Adrenal gland (tissue), 12 donors: Measurements from ENCODE around the gene CEP104. TPM values are rescaled to one million over a fixed set of nuclear protein-coding genes. Genes with fewer than 3 reads are reported as not detected.
"Not testable (repeated sequence)": the region's sequence is repeated elsewhere in the genome, so short reads cannot be mapped to it uniquely, and the experiment has no call there.

Experiments
- DNase-seq, 7 donors: peaks; one replicate each; pipeline ENCODE4 v3.0.0-alpha.2; 2019 to 2020
- H3K27ac ChIP-seq, 5 donors: fragments of 200-600 bp; sonication (generic) in 4 of 5; 1 replicate in 3 of 5; 2 replicates in 2 of 5; pipeline versions ENCODE4 v1.5.1 to v1.8.0; 2016 to 2020; ENCODE audit warnings: mild to moderate bottlenecking in 1 of 5
- H3K27me3 ChIP-seq: fragments of 200-600 bp; 2 replicates; pipeline ENCODE4 v1.8.0; 2021
- H3K36me3 ChIP-seq, 2 donors: fragments of 200-600 bp; replicated peaks in 1 of 2; 1 replicate in 1 of 2; 2 replicates in 1 of 2; pipeline versions ENCODE4 v1.5.1 to v1.8.0; 2018 to 2022
- H3K4me1 ChIP-seq, 2 donors: fragments of 200-600 bp; replicated peaks in 1 of 2; 1 replicate in 1 of 2; 2 replicates in 1 of 2; pipeline versions ENCODE4 v1.5.1 to v1.8.0; 2018 to 2021
- H3K4me3 ChIP-seq, 4 donors: fragments of 200-600 bp; sonication (generic) in 3 of 4; one replicate each; pipeline ENCODE4 v1.5.1; 2016 to 2018
- H3K9me3 ChIP-seq, 3 donors: fragments of 200-600 bp; sonication (generic) in 1 of 3; replicated peaks in 1 of 3; 1 replicate in 2 of 3; 2 replicates in 1 of 3; pipeline versions ENCODE4 v1.5.1 to v1.8.0; 2016 to 2021
- CTCF ChIP-seq, 6 experiments: fragments of 450-650 bp in 4 of 6; fragments of 200-600 bp in 2 of 6; sonication (generic) in 1 of 6; IDR thresholded peaks; 1 replicate in 5 of 6; 2 replicates in 1 of 6; pipeline versions ENCODE4 v1.5.1 to v1.8.0; 2016 to 2021; ENCODE audit warnings: antibody characterized with exemption in 6 of 6, mild to moderate bottlenecking in 2 of 6, moderate library complexity in 1 of 6
- POLR2A ChIP-seq, 2 donors: fragments of 450-650 bp; IDR thresholded peaks; one replicate each; pipeline ENCODE4 v1.6.1; 2017; ENCODE audit warnings: antibody characterized with exemption in 2 of 2, mild to moderate bottlenecking in 2 of 2, moderate library complexity in 1 of 2
- WGBS, 4 donors: extraction: QIAGEN DNeasy Blood & Tissue Kit in 2 of 4; methylation state at CpG; one replicate each; pipeline versions ENCODE4 v1.1.5 to v1.1.7; 2013 to 2017; 5-methylcytosine and 5-hydroxymethylcytosine counted together
- intact Hi-C, 2 donors: fragments of 100-400 bp; cut with DNase I; formaldehyde crosslinking; loops; one replicate each; pipeline versions ENCODE4 v1.14.1 to v1.15.0; 2022 to 2023
- polyA plus RNA-seq, 3 donors: library from polyadenylated mRNA; stranded (reverse); fragments of 200-250 nt in 2 of 3; fragments of 350-450 nt in 1 of 3; fragmentation: Illumina TruSeq in 1 of 3; extraction: RNeasy Lipid Tissue Mini Kit (QIAGEN cat#74804) in 1 of 3; gene quantifications; one replicate each; pipeline ENCODE4 v1.2.3, GENCODE V29; 2013 to 2014
- total RNA-seq, 9 donors: library from RNA; depleted of rRNA in 4 of 9; stranded (reverse); fragments of >200 nt in 4 of 9; fragments of 120-200 nt in 1 of 9; fragmentation: NEBNext Ultra II Directional in 1 of 9; extraction: Animal tissue kit (Norgen Biotek cat#: 25700) in 1 of 9; gene quantifications; one replicate each; pipeline versions ENCODE4 v1.1.0 to v1.2.4, GENCODE V29; 2013 to 2023
- donor health status: healthy with polysubstance abuse.
- donor health status: Bipolar disorder and iron deficiency.
- donor health status: DM: yes; HTN: yes; CAD: no.
- donor health status: DM: no; HTN: no; CAD: no.
- donor health status: DM: no; HTN: no; CAD: no.
- donor health status: DM: yes; HTN: yes; CAD: no.

Gene CEP104
- total and polyA plus RNA-seq, 12 donors: 13.6 to 80.9 (median 38.1) TPM

GRCh38 chr1:3809680-3810079 is 47.3 kb downstream of the CEP104 start:
- Histone ChIP-seq H3K36me3 (peaks cover 0 to 5% of the 10 kb centered on the region in 2 donors), H3K27ac (no peak overlapping the region), H3K27me3 (no peaks in the 10 kb centered on the region), H3K4me3 (no peak overlapping the region), H3K4me1 (no peaks in the 10 kb centered on the region), H3K9me3 (no peaks in the 10 kb centered on the region)
- intact Hi-C loops: no loop called here
- TF ChIP-seq POLR2A (IDR thresholded peaks at IDR 0.05) (no peak), CTCF (IDR thresholded peaks at IDR 0.05) (no peak)
- no peak for DNase-seq
- 60 to 88% (median 77%) methylated on average over 2 to 7 of the region's 7 CpGs for WGBS, 4 donors

GRCh38 chr1:3807769-3808168 is 49.2 kb downstream of the CEP104 start:
- Histone ChIP-seq H3K27ac (no peak overlapping the region), H3K4me3 (no peak overlapping the region), H3K36me3 (no peaks in the 10 kb centered on the region), H3K4me1 (no peaks in the 10 kb centered on the region), H3K9me3 (no peaks in the 10 kb centered on the region), H3K27me3 (no peaks in the 10 kb centered on the region)
- 64 to 91% (median 79%) methylated on average over 4 to 5 of the region's 5 CpGs for WGBS, 4 donors
- intact Hi-C loops: no loop called here
- no peak for DNase-seq
- no peak for TF ChIP-seq POLR2A (IDR thresholded peaks at IDR 0.05)
- no peak for TF ChIP-seq CTCF (IDR thresholded peaks at IDR 0.05)

GRCh38 chr1:3805038-3805437 is 52.0 kb downstream of the CEP104 start:
- 78 to 86% (median 84%) methylated on average over 11 of the region's 11 CpGs for WGBS, 4 donors
- no peaks in the 10 kb centered on the region for H3K36me3 ChIP-seq
- no peaks in the 10 kb centered on the region for H3K27me3 ChIP-seq
- no peak overlapping the region for H3K4me3 ChIP-seq
- no peaks in the 10 kb centered on the region for H3K4me1 ChIP-seq
- no peak overlapping the region for H3K27ac ChIP-seq
- TF ChIP-seq CTCF (IDR thresholded peaks at IDR 0.05) (no peak), POLR2A (IDR thresholded peaks at IDR 0.05) (no peak)
- intact Hi-C loops: no loop called here
- no peak for DNase-seq
- no peaks in the 10 kb centered on the region for H3K9me3 ChIP-seq

GRCh38 chr1:3804627-3804944 is 52.4 kb downstream of the CEP104 start:
- DNase-seq, intact Hi-C loops, H3K4me1 ChIP-seq, H3K36me3 ChIP-seq, H3K9me3 ChIP-seq, H3K4me3 ChIP-seq, H3K27me3 ChIP-seq: not testable (repeated sequence)
- WGBS, 4 donors: 45 to 57% (median 46%) methylated on average over 7 of the region's 7 CpGs
- peak overlapping the region in 1 of 5 donors; percentile 4 for H3K27ac ChIP-seq

- Histone ChIP-seq H3K4me3 (no peak overlapping the region), H3K27ac (peak overlapping the region in 2 of 5 donors; percentile 4 to 32), H3K36me3 (no peaks in the 10 kb centered on the region), H3K27me3 (no peaks in the 10 kb centered on the region), H3K9me3 (no peaks in the 10 kb centered on the region), H3K4me1 (no peaks in the 10 kb centered on the region)
- no peak for TF ChIP-seq CTCF (IDR thresholded peaks at IDR 0.05)
- TF ChIP-seq POLR2A (IDR thresholded peaks at IDR 0.05): no peak
- no peak for DNase-seq
- 46 to 57% (median 48%) methylated on average over 19 of the region's 19 CpGs for WGBS, 4 donors
- intact Hi-C loops: no loop called here
These were observed 52.9 kb downstream of the CEP104 start for GRCh38 chr1:3803905-3804626.

- intact Hi-C loops, H3K4me1 ChIP-seq, H3K9me3 ChIP-seq, DNase-seq, H3K27ac ChIP-seq, H3K27me3 ChIP-seq, H3K4me3 ChIP-seq, H3K36me3 ChIP-seq: not testable (repeated sequence)
- WGBS, 4 donors: 75 to 80% (median 78%) methylated on average over 3 of the region's 3 CpGs
These were observed 56.2 kb downstream of the CEP104 start for GRCh38 chr1:3800795-3801194.
